Measurements from ENCODE around the gene GSTT2. TPM values are rescaled to one million over a fixed set of nuclear protein-coding genes. Genes with fewer than 3 reads are reported as not detected.
"Not testable (repeated sequence)": the region's sequence is repeated elsewhere in the genome, so short reads cannot be mapped to it uniquely, and the experiment has no call there.

The GSTT2 gene
- not detected for total RNA-seq
- long read RNA-seq, partial matches to known transcripts = 1 of 1 reads
- long read RNA-seq, other reads (novel, unspliced or antisense) = 0 of 1 reads

DNA sequence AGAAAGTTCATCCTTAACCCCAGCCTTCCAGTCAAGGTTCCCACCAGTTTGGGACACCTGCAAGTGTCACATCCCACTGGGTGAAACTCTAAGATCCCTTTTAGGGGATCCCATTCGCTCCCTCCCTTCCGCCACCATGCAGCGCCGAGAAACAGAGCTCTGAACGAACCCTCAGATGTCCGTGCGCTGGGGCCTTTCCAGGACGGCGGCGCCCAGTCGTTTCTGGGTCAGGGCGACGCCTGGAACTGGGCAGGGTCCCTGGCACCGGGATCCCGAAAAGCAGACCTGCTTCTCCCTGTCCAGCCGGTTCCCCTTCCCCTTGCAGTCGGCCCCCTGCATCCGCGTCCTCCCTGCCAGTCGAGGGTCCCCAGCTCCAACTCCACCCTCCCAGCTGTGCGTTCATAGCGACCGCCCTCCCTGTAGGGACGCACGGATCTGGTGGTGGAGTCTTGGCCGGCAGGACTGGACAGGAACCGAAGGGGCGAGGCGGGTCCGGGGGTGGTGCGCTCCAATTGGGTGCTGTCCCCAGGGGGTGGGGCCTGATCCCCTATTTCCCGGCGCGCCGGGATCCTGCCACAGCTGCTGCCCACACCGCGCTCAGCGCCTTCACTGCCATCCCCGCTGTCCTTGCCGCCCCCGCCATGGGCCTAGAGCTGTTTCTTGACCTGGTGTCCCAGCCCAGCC, at the start of gene GSTT2:
Gene GSTT2, plus strand, starts transcription at position 578 of the 684 bp plus-strand sequence.
- DNase-seq (ENCODE audit: low spot score) = not testable (repeated sequence)

DNA sequence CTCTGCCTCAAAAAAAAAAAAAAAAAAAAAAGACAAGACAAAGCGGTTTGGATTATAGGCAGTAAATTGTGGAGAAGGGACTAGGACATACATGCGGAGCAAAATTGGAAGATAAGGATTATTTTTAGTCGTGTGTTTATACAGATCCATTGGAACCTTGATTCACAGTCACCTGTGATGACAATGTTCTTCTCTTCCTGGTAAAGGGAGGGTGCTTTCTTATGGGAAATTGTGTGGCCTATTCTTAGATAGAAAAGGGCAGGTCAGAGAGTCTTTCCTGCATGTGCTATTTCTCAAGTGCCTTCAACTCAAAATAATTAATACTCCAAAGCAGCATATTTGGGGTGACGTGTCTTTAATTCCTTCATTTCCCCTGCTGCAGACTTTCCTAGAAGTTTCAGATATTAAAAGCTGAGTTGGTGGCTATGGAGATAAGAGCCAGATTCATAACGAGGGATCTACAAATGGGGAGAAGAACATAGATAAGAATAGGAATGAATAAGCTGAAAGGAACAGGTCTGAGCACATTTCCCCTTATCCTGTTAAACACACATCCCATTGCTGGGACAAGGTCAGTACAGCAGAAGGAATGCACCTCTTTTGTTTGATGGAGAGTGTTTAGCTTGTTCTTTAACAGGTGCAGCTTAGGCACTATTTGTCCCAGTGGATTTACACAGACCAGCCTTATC, 41.5 kb upstream of the GSTT2 start:
- no peak for DNase-seq (ENCODE audit: low spot score)

DNA sequence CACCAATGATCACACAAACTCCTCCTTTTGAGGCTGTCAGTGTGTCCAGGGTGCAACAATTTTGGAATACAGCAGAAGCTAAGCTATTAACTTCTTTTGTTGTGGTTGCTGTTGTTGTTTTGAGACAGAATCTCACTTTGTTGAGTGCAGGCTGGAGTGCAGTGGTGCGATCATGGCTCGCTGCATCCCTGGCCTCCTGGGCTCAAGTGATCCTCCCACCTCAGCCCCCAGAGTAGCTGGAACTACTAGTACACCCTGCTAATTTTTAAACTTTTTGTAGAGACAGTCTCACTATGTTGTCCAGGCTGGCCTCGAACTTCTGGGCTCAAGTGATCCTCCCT, 40.9 kb upstream of the GSTT2 start:
- no peak for DNase-seq (ENCODE audit: low spot score)

DNA sequence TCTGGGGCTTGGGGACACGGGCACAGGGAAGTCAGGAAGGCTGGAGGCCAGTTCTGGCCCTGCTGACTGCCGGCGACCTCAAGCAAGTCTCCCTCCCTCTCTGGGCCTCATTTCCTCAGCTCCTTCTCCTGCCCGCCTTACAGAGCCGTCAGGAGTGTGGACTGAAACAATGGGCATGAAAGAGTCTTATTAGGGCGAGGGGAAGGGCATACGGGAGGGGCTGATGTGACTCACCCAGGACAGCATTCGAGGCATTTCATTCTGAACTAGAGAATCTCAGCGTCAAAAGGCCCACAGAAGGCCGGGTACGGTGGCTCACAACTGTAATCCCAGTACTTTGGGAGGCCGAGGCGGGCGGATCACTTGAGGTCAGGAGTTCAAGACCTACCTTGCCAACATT, 39.8 kb upstream of the GSTT2 start:
- DNase-seq (ENCODE audit: low spot score) = not testable (repeated sequence)

DNA sequence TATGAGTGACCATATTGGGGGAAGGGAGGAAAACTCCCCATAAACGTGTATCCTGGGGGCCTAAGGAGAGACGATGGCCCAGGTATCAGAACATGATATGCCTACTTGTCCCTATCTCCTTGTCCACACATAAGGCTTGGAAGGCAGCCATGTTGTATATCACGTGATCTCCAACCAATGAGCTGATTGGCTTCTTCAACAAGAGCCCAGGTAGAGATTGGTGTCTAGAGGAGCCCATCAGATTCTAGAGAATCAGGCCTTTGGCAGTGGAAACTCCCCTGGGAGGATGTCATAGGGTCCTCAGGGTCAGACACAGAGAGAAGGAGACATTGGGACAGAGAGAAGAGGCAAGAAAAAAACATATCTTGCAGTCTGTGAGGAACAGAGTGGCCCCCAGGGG, 32.5 kb upstream of the GSTT2 start:
- DNase-seq (ENCODE audit: low spot score) = not testable (repeated sequence)

DNA sequence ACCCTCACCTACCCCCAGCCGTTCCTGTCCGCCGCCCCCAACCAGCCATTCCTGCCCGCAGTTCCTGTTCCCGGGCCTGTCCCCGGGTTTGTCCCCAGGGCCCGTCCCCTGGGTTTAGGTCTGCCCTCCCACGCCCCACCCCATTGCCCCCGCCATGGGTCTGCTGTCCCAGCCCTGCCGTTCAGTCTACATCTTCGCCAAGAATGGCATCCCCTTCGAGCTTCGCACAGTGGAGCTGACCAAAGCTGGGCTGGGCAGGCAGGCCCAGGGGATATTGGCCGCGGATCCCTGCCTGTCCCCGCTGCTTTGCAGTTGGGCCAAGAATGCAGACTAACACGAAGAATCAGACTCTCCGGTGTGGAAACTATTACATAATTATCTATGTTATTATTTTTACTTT, 30.2 kb upstream of the GSTT2 start:
- not testable (repeated sequence) for DNase-seq (ENCODE audit: low spot score)

DNA sequence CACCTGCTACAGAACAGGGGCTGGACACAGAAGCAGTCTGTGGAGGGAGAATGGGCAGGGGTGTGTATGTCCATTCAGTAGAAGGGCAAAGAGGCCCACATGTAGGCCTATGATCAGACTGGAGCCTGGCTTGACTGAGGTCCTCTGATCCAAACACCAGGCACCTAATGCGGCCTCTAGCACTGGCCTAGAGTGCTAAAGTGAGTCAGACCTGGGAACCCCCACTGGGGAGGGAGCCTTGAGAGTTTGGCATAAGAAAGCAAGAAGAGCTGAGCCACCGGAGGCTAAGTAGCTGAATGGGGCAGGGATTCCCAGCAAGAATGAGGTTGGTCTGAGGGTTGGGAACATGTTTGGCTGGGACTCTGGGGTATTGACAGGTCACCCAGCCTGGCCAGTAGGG, 28.6 kb upstream of the GSTT2 start:
- not testable (repeated sequence) for DNase-seq (ENCODE audit: low spot score)

DNA sequence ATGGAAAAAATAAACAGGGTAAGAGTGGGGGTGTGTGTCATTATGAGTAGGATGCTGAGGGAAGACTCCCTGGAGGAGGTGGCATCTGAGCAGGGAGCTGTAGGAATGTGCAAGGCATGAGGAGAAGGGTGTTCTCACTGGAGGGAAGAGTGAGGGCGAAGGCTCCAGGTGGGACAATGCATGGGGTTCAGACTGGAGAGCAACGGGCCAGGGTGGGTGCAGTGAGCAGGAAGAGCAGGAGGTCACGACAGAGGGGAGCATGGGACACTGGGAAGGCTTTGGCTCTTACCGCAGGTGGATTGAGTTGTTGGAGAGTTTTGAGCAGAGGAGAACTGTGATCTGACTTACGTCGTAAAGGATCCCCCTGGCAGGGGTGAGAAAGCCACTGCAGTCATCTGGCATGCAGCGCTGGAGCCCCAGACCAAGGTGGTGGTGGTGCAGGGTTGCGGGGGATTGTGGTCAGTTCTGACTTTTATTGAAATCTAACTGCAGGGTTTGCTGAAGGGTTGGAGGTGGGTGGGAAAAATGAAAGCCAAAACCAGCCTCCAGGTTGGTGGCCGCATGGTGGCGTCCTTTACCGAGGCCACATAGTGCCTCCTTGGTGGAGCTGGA, 27.0 kb upstream of the GSTT2 start:
- DNase-seq (ENCODE audit: low spot score) = not testable (repeated sequence)

DNA sequence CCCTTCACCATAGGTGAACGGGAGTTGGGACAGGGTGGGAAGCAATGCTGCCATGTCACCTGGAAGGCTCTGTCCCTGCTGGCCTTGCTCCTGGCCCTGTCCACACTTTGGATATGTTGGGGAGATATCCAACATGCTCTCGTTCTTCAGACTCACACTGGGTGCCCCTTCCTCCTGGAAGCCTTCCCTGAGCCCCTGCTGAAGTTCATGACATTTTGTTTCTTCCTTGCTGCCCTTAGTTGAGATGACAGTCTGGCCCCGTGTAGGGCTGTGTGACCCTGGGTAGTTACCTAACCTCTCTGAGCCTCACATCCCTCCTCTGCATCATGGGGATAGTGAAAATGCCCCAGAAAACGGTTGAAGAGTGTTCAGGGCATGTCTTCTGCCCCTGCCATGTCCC, 26.4 kb upstream of the GSTT2 start:
- not testable (repeated sequence) for DNase-seq (ENCODE audit: low spot score)

DNA sequence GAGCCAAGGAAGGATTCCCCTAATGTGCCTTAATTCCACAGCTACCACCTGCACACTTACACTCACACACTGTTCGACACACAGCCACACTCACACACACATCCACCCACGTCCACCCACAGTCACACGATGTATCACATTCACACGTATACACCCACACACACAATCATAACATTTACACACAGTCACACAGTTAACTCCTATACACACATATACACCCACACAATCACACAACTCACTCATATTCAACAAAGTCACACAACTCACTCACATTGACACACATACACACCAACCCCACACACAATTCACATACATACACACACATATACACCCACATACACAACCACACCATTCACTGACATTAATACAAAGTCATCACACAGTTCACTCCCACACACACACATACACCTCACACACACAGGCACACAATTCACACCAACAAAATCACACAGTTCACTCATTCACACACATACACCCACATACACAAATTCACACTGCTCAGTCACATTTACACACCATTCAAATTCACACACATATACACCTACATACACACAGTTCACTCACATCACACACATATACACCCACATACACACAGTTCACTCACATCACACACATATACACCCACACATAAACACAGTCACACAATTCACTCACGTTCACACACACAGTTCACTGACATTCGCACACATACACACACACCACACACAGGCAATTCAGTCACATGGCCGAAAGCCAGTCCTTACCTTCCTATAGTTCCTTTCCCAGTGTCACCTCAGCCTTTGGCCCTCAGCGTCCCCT, 25.5 kb upstream of the GSTT2 start:
- DNase-seq (ENCODE audit: low spot score) = not testable (repeated sequence)

DNA sequence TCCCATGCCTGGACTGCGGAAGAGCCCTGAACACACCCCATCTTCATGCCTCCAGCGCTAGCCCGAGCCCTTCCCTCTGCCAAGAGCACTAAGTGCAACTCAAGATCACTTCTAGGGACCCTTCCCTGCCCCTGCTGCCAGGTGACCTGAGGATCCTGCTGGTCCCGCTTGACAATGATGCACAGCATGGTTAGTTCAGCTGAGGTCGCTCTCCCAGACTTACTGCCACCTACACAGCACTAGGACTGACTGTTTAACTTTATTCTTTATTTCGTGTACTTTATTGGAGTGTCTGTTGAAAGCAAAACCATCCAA, 25.0 kb upstream of the GSTT2 start:
- DNase-seq (ENCODE audit: low spot score) = not testable (repeated sequence)

DNA sequence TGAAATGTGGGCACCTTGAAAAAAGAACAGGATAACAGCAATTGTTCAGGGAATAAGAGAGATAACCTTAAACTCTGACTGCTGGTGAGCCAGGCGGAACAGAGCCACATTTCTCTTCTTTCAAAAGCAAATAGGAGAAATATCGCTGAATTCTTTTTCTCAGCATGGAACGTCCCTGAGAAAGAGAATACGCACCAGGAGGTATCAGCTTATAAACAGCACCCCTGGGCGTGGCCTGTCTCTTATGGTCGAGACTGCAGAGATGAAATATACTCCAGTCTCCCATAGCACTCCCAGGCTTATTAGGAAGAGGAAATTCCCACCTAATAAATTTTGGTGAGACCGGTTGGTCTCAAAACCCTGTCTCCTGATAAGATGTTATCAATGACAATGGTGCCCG, 24.0 kb upstream of the GSTT2 start:
- DNase-seq (ENCODE audit: low spot score) = not testable (repeated sequence)

DNA sequence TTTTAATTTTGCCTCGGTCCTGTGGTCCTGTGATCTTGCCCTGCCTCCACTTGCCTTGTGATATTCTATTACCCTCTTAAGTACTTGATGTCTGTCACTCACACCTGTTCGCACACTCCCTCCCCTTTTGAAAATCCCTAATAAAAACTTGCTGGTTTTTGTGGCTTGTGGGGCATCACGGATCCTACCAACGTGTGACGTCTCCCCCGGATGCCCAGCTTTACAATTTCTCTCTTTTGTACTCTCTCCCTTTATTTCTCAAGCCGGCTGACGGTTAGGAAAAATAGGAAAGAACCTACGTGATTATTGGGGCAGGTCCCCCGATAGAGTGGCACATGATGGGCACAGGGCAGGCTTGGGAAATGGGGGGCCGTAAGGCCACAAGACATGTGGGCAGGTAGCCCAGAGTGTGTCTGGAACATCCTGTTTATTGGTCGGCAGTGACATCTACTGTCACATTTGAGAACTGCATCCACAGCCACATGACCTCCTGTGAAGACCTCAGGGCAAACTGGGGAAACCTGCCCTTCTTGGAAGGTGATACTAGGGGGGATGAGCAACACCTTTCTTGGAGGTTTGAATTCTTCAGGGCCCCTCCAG, 23.5 kb upstream of the GSTT2 start:
- DNase-seq (ENCODE audit: low spot score) = not testable (repeated sequence)

DNA sequence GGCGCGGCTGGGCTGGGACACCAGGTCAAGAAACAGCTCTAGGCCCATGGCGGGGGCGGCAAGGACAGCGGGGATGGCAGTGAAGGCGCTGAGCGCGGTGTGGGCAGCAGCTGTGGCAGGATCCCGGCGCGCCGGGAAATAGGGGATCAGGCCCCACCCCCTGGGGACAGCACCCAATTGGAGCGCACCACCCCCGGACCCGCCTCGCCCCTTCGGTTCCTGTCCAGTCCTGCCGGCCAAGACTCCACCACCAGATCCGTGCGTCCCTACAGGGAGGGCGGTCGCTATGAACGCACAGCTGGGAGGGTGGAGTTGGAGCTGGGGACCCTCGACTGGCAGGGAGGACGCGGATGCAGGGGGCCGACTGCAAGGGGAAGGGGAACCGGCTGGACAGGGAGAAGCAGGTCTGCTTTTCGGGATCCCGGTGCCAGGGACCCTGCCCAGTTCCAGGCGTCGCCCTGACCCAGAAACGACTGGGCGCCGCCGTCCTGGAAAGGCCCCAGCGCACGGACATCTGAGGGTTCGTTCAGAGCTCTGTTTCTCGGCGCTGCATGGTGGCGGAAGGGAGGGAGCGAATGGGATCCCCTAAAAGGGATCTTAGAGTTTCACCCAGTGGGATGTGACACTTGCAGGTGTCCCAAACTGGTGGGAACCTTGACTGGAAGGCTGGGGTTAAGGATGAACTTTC, 18.7 kb upstream of the GSTT2 start, which contains the start of gene GSTT2B:
Gene GSTT2B, minus strand, starts transcription at position 112 of the 688 bp plus-strand sequence. Its CDS starts 64 bp downstream, at position 48.
- DNase-seq (ENCODE audit: low spot score) = not testable (repeated sequence)

DNA sequence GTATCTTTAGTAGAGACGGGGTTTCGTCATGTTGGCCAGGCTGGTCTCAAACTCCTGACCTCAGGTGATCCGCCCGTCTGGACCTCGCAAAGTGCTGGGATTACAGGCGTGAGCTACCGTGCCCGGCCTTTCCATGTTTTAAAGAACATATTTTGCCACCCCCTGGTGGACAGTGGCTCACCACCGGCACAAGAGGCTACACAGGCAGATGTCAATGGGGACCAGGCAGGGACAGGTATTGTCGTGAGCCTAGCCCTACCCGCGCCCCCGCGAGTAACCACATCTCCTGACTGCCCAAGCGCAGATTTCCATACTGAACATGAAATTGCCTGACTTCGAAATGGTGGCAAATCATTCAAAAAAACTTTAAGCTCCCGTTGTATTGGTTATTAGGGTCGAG, 13.8 kb upstream of the GSTT2 start:
- DNase-seq (ENCODE audit: low spot score) = not testable (repeated sequence)

DNA sequence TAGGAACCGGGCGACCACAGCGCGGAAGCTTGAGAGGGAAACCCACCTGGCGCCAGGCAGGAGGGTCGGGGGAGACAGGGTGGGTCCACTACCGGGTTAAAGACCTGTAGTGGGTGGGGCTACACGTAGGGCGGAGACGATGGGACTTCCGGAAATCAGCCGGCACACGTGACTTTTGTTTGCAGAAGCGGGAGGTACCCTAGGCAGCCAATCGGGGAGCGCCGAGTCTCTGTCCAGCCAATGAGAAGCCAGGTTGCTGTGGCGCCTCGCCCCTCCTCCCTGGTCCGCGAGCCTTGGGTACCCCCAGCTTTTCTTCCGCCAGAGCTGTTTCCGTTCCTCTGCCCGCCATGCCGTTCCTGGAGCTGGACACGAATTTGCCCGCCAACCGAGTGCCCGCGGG, 13.4 kb upstream of the GSTT2 start, which contains the start of gene DDTL:
Gene DDTL, plus strand, starts transcription at position 321 of the 400 bp plus-strand sequence. Its CDS starts 27 bp downstream, at position 348.
- DNase-seq (ENCODE audit: low spot score) = not testable (repeated sequence)

DNA sequence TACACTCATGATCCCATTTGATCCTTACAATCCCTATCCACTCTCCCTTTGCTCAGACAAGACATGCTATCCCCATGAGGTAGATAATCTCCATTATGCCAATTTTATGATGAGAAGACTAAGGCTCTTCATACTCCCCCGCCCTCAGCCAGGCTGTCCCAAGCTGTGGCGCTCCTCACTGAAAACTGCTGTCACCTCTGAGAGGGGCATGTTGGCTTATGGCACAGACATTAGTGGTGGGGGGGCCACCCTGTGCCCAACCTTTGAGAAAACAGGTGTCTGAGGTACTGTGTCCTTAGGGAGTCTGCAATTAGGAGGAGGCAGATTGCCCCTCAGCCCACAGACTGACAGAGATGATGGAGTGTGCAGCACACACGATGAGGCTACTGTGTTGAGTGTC, 10.9 kb upstream of the GSTT2 start:
- DNase-seq (ENCODE audit: low spot score) = no peak

DNA sequence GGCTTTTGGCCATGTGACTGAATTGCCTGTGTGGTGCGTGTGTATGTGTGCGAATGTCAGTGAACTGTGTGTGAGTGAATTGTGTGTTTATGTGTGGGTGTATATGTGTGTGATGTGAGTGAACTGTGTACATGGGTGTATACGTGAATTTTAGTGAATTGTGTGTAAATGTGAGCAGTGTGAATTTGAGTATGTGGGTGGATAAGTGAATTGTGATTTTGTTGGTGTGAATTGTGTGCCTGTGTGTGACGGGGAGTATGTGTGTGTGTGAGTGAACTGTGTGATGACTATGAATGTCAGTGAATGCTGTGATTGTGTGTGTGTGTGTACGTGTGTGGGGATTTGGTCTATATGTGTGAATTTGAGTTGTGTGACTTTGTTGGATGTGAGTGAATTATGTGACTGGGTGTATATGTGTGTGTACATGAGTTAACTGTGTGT, 9.7 kb upstream of the GSTT2 start:
- no peak for DNase-seq (ENCODE audit: low spot score)

DNA sequence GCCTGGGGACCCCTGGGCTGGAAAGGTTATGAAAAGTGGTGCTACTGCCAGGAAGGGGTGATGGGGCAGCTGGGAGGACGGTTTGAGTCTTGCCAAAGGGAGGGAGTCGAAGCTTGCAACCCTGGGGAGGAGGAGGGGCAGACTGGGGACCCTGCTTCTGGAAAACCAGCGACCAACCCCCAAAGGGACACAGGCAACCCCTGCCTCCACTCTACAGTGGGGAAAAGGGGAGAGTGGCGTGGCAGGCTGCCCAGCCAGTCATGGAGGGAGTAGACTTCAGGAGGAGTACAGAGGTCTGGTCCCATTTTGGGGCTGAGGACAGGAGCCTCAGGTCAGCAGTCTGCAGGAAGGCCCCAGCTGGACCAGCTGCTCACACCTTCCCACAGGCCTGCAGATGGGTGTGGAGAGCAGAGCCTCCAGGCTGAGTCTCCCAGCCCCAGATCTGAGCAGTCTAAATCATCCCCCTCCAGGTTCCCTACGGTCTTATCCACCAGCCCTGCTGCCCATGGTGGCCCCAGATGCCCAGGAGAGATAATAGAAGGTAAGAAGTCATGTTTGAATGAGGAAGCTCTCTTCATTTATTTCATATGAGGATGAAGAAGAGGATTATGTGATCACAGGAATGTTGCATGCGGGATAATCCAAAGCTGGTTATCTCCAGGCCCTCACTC, 9.0 kb upstream of the GSTT2 start:
- DNase-seq (ENCODE audit: low spot score) = peak; percentile 49

DNA sequence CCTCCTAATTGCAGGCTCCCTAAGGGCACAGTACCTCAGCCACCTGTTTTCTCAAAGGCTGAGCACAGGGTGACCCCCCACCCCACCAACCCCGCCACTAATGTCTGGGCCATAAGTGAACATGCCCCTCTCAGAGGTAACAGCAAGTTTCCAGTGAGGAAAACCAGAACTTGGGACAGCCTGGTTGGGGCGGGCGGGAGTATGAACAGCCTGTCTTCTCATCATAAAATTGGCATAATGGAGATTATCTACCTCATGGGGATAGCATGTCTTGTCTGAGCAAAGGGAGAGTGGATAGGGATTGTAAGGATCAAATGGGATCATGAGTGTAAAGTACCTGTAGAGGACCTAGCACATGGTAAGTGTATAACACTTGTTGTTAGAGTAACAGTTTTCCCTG, 8.0 kb upstream of the GSTT2 start:
- not testable (repeated sequence) for DNase-seq (ENCODE audit: low spot score)
